ENCODE measurements around the gene INPP4A.

Gene INPP4A

GRCh38 chr2:98438190-98439133, 6.2 kb upstream of the INPP4A start:
- DNase-seq, result no peak

GRCh38 chr2:98441706-98442450, 2.8 kb upstream of the INPP4A start:
- no peak for DNase-seq

- no peak for DNase-seq
These were observed 2.2 kb upstream of the INPP4A start for GRCh38 chr2:98442488-98442887.

DNA sequence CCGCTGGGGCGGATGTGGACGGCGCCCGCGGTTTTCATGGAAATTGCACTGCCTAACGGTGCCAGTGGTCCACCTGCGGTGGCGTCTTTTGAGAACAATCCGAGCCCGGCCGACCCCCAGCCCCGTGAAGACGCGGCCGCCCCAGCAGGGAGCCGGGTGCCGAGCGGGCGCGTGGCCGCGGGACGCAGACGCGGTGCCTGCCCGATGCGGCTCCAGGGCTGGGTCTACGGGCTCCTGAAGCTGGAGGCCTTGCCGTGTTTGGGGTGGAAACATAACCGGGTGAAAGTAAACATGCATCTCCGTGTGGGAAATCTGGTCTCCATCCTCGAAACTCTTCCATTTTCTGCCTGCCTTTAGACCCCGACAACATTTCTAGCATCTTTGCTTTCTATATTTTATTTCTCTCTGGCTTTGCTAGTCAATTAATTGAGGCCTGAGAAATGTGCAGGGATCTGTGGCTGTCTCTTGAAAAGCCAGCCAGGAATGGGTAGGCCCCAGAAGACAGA, 572 bp downstream of the INPP4A start:
- no peak for DNase-seq

DNA sequence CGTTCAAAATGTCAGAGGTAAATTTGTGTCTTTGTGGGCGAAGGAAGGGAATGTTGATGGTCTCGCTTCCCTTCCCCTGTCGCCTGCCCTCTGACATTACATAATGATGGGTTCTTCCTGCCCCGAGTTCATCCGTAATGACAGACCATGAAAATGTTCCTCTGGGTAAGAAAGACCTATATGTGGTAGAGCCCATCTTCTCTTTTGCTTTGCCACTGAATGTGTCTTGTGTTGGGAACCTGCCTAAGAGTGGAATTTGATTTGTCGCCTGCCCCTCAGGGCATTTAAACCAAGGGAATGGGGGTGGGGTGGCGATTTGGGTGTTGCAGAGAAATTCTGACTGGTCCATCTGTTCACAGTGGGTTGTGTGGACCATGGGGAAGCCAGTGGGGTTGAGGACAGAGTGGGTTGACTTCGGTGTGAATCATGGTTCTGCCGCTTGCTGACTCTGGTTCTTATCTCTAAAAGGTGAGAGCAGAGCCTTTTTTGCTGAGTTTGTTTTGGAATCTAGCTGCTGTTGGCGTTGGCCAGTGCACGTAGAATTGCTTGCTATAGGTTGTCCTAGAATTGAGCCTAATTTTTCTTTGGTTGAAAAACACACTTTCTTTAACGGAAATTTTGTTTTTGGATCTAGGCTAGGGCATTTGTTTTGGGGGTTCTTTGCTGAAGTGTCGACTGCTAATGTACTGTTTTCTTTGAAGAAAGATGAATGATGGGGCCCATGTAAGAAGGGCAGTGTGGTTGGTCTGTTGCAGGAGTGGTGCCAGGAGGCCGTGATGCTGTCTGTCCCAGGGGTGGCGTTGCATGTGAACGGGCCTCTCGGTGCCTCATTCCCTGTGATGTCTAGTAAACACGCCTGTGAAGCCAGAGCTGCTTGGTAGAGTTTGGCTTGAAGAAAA, 1.3 kb downstream of the INPP4A start:
- DNase-seq, result peak; percentile 50

DNA sequence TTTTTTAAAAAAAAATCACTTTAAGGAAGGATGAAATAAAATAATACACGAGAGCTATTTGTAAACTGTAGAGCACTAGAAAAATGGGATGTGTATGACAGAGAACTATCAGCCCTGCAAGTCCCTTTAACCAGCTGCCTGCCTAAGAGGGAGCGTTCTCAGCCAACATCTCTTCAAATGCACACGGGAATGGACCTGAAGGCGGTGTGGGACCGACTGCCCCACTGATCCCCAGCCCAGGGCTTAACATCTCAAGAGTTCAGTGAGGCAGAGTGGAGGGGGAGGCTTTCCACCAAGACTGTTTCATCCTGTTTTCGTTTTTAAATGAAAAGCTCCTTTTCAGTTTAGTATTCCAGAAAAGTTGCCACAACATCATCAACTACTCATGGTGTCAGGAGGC, 2.2 kb downstream of the INPP4A start:
- no peak for DNase-seq

DNA sequence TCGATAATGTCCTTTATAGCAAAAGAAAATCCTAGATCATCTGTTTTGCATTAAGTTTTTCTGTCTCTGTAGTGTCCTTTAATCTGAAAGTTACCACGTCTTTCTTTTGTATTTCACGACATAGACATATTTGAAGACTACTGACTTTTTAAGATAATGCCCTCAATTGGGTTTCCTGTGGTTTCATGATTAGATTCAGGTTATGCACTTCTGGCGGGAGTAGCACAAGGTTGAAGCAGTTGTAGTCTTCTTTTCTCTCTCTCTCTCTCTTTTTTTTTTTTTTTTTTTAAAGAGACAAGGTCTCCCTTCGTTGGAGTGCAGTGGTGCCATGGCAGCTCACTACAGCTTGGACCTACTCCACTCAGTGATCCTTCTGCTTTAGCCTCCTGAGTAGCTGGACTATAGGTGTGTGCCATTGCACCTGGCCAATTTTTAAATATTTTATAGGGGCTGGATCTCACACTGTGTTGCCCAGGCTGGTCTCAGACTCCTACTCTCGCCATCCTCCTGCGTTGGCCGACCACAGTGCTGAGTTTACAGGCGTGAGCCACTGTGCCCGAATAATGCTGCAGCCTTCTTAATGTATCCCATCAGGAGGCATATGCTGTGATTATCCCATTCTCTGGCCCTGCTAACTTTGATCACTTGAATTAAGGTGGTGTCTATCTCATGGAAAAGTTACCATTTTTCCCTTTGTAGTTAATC, 3.9 kb downstream of the INPP4A start:
- DNase-seq, result no peak

DNA sequence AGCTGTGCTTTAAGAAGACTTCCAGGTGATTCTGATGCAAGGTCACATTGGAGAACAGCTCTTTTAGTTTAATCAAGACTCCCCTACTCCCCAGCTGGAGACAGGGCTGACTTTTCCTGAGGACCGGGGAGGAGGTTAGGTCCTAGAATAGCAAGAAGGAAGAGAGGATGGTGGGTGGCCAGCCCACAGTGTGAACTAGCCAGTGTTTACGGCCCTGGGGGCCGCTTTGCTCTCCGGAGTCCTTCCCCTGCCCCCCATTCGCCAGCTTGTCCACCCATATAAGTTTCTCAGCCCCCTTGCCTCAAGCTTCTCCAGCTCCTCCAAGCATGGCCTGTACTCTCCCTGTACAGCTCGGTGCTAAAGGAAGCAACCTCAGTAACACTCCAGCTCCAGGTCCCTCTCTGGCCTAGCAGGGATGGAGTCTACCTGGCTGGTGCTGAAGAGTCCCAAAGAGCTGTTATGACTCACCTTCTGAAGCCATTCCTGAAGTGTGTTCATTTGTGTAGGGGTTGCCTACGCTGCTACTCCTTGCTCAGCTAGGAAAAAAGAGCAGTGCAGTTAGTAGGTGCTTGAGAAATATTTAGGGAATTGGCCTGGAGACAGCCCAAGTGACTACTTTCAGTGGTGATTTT, 7.9 kb downstream of the INPP4A start:
- DNase-seq, result no peak

DNA sequence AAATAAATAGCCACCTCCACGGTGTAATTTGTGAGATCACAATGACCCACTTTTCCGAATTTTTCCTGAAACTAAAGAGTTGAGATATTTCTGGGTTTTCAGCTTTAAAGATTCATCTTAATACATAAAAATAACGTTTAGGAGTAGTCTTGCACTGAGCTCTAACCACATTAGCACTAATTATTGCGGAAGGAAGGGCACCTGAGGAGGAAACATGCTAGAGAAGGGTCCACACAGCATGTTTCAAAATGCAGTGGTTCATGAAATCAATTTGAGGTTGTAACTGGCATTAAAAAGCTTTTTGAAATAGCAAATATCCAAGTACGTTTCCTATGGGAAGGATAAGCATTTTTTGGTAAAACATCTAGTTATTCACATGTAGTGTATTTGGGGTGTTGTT, 8.4 kb downstream of the INPP4A start:
- DNase-seq, result no peak

DNA sequence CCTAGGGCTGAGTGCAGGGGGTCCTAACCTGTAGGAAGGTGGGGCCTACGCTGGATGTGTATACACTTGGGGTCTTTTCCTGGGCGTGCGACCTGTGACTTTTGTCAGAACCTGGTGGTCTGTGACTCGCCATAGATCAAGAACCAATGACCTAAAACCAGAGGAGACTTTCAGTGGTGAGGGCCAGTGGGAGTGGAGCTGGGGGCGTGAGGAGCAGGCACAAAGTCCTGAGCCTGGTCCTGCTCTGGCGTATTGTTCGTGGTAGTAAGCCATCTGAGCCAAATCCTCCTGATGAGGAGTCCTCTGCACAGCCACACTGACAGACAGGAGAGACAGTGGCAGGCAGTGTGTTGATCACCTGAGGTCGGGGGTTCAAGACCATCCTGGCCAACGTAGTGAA, 8.9 kb downstream of the INPP4A start:
- DNase-seq, result no peak

- no peak for DNase-seq
These were observed 9.4 kb downstream of the INPP4A start for GRCh38 chr2:98454073-98454472.

DNA sequence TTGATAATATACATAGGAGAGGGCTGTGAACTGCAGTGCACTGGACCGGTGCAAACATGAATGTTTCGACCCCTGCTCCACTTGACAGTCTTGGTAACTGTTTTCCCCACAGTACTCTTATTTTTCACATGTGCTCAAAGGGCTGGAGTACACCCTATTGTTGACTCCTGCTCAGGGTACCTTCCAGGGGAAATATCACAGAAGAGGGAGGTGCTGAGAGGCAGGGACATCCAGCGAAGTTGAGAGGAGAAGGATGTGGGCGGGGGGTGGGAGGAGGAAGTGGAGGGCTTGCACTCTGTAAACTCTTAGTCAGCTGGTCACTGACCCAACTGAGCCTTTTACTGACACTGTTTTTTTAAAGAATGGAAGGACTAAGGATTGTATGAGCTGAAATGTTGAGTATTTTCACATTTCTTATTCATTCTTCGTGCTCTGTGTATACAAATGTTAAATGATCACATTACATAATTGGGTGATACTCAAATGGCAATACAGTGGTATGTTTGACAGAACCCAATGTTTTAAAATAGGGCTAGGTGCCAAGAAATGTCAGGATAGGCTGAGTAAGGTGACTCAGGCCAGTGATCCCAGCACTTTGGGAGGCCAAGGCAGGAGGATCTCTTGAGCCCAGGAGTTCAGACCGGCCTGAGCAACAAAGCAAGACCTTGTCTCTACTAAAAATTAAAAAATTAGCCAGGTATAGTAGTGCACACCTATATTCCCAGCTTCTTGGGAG, 10.0 kb downstream of the INPP4A start:
- no peak for DNase-seq

DNA sequence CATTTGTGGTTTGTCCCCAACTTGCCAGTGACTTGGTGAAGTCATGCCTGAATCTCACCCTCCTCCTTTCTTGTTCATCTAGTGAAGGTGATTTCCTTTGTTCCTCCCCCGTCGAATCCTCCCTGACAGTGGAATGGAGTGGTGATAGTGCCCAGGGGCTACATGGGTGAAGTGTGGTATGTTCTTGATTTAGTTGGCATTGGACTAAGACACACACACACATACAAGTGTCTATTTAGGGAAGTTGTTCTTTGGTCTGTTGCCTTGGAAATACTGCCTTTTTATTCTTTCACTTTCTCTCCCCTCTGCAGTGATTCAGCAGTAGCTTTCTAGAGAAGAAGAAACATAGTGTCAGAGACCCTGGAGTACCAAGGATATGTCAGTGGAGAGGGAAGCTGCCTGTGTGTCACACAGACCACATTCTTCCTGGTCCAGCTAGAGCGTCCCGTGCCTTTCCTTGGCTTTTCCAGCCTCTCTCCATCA, 10.9 kb downstream of the INPP4A start:
- DNase-seq, result no peak

DNA sequence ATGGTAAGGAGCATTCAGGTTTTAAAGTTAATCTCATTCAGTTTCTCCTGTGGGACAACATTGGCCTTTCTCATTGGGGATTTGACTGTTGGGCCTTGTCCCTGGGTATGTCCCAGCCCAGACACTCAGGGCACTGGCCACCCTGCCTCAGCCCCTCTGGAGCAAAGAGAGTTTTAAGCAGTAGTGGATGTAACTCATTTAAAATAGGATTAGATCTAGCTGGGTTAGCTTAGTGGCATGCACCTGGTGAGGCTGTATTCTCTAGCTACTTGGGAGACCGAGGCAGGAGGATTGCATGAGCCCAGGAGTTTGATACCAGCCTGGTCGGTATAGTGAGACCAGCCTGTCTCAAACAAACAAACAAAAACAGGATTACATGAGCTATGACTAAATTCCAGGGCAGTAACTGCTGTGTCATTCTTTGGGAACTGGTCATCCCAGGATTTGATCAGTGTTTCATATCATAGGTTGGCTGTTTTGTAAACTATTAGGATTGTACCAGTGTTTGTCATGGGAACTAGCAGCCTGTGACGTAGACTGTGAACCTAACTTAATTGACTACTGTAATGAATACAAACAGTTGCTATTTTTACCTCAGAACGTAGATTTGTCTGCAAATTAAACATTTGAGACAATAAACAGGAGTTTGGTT, 12.5 kb downstream of the INPP4A start:
- DNase-seq, result no peak

GRCh38 chr2:98458207-98458606, 13.5 kb downstream of the INPP4A start:
- DNase-seq, result no peak

DNA sequence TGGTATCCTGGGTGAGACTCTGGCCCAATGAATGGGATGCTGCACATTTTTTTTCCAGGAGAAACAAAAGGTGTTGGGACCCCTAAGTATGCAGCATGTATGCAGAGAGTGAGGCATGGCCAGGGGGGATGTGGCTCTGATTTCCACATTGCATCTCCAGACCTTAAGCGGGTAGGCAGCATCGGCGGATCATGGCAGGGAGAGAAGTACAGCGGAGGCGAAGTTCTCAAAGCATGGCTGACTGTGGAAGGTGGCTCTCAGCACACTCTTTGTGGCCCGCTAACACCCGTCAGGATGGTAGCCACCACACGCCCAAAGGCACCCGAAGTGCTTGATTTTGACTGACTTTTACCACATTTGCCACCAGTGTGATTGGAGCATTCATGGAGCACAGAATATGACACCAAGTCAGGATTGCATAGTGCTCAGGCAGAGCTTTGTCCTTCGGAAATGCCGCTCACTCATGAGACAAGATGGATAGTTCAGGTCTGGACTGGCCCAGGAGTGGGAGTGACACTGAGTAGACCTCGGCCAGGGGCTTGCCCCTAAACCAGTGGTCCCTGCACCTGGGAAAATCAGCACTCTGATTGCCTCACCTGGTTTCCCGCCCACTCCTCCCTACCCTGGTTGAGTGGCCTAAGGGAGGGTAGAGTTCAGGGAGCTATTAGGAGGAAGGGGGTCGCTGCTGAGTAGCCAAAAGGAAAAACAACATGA, 14.2 kb downstream of the INPP4A start:
- no peak for DNase-seq

- no peak for DNase-seq
These were observed 15.0 kb downstream of the INPP4A start for GRCh38 chr2:98459496-98460175.

- peak; percentile 65 for DNase-seq
These were observed 16.2 kb downstream of the INPP4A start for GRCh38 chr2:98460573-98461497.

Measured in activated CD4-positive, alpha-beta T cell treated with anti-CD3 and anti-CD28 coated beads, Interleukin-2, amount 50 U/mL, for 1 hour (primary cell).